Naive thymus-derived CD4-positive, alpha-beta T cell (primary cell): ENCODE results near the gene NOP9. TPM values are rescaled to one million over a fixed set of nuclear protein-coding genes. Genes with fewer than 3 reads are reported as not detected.

Experiments
- ATAC-seq: fragments of 150-1000 bp; cut with Tn5 transposase; 2 replicates; pipeline ENCODE4 v1.10.0; 2021; ENCODE audit warnings: mild to moderate bottlenecking, moderate library complexity
- CTCF ChIA-PET: fragments of 350-600 bp; sonication (Branson Sonifier 250); formaldehyde crosslinking; loops from one replicate; lab custom pipeline; 2021; ENCODE audit warnings: antibody characterized with exemption; lab: Charles Lee
- POLR2A ChIA-PET: fragments of 350-600 bp; sonication (Branson Sonifier 250); formaldehyde crosslinking; loops from one replicate; lab custom pipeline; 2021; ENCODE audit warnings: antibody characterized with exemption, inconsistent platforms; lab: Charles Lee
- DNase-seq, 9 donors: peaks; one replicate each; pipeline versions ENCODE4 v3.0.0 to v3.0.0-alpha.2; 2020 to 2022; ENCODE audit warnings: mixed read lengths in 1 of 9
- H3K27ac ChIP-seq: one replicate; pipeline ENCODE4 v1.7.0; 2013; ENCODE audit warnings: mild to moderate bottlenecking, low read depth, low read length, moderate library complexity
- H3K27me3 ChIP-seq, 2 donors: one replicate each; pipeline ENCODE4 v1.7.0; 2013; ENCODE audit warnings: low read length in 2 of 2, mild to moderate bottlenecking in 2 of 2, moderate library complexity in 2 of 2; ENCODE audit not compliant: control insufficient read depth in 2 of 2, insufficient read depth in 2 of 2
- H3K36me3 ChIP-seq, 3 experiments: 1 replicate in 2 of 3; 2 replicates in 1 of 3; pipeline ENCODE4 v1.7.0; 2013; ENCODE audit warnings: low read length in 3 of 3, mild to moderate bottlenecking in 3 of 3, moderate library complexity in 1 of 3; ENCODE audit not compliant: insufficient read depth in 3 of 3, control insufficient read depth in 2 of 3
- H3K4me1 ChIP-seq, 2 donors: one replicate each; pipeline ENCODE4 v1.7.0; 2013; ENCODE audit warnings: low read length in 2 of 2, mild to moderate bottlenecking in 2 of 2, moderate library complexity in 1 of 2; ENCODE audit not compliant: control insufficient read depth in 2 of 2, insufficient read depth in 2 of 2
- H3K4me3 ChIP-seq: 2 replicates; pipeline ENCODE4 v1.7.0; 2013; ENCODE audit warnings: mild to moderate bottlenecking, low read length
- H3K9me3 ChIP-seq, 3 experiments: 1 replicate in 2 of 3; 2 replicates in 1 of 3; pipeline ENCODE4 v1.7.0; 2013; ENCODE audit warnings: low read length in 3 of 3; ENCODE audit not compliant: control insufficient read depth in 2 of 3
- H3K27ac Mint-ChIP-seq, 9 donors: one replicate each; pipeline ENCODE4 v1.8.0; 2020 to 2022; ENCODE audit warnings: mixed read lengths in 9 of 9, mild to moderate bottlenecking in 8 of 9, moderate library complexity in 5 of 9, inconsistent platforms in 2 of 9
- H3K27me3 Mint-ChIP-seq, 5 donors: one replicate each; pipeline ENCODE4 v1.8.0; 2021 to 2022; ENCODE audit warnings: mixed read lengths in 5 of 5, mild to moderate bottlenecking in 1 of 5
- H3K36me3 Mint-ChIP-seq, 5 donors: one replicate each; pipeline ENCODE4 v1.8.0; 2020 to 2022; ENCODE audit warnings: mixed read lengths in 5 of 5, mild to moderate bottlenecking in 3 of 5, inconsistent platforms in 1 of 5
- H3K4me1 Mint-ChIP-seq, 7 donors: one replicate each; pipeline ENCODE4 v1.8.0; 2020 to 2022; ENCODE audit warnings: mixed read lengths in 7 of 7, mild to moderate bottlenecking in 3 of 7, inconsistent platforms in 1 of 7
- H3K4me3 Mint-ChIP-seq, 10 donors: one replicate each; pipeline ENCODE4 v1.8.0; 2020 to 2022; ENCODE audit warnings: mild to moderate bottlenecking in 10 of 10, mixed read lengths in 10 of 10, moderate library complexity in 6 of 10, inconsistent platforms in 2 of 10
- H3K9me3 Mint-ChIP-seq, 11 donors: one replicate each; pipeline ENCODE4 v1.8.0; 2020 to 2022; ENCODE audit warnings: mixed read lengths in 11 of 11, mild to moderate bottlenecking in 4 of 11, inconsistent platforms in 1 of 11, moderate library complexity in 1 of 11
- intact Hi-C, 2 donors: fragments of 100-400 bp; cut with micrococcal nuclease; formaldehyde crosslinking; loops; one replicate each; pipeline ENCODE4 v1.15.1; 2023
- polyA plus RNA-seq, 2 donors: library from polyadenylated mRNA; unstranded; fragments of 300-500 nt; fragmentation: Illumina TruSeq; gene quantifications; one replicate each; pipeline ENCODE4 v1.2.3, GENCODE V29; 2021
- total RNA-seq, 6 experiments: library from RNA in 5 of 6; stranded (reverse) in 5 of 6; gene quantifications; 1 replicate in 5 of 6; 2 replicates in 1 of 6; pipeline ENCODE4 v1.2.3 and lab custom pipeline; 2021 to 2026

The NOP9 gene
- total and polyA plus RNA-seq, 7 experiments from 2014 or later = 1.7 to 39.5 (median 23.9) TPM

GRCh38 chr14:24262821-24263733 is 36.6 kb upstream of the NOP9 start, which contains the start of gene TGM1:
TGM1 (minus strand) TSS chr14:24263177; CDS start chr14:24262352, 825 bp downstream.
- Histone ChIP-seq H3K9me3 (no peaks in the 10 kb centered on the region), H3K27me3 (no peaks in the 10 kb centered on the region), H3K36me3 (peaks cover 0 to 62% (median 0%) of the 10 kb centered on the region in 3 experiments), H3K4me1 (no peaks in the 10 kb centered on the region), H3K27ac (no peak within 1 kb of the TSS), H3K4me3 (no peak within 1 kb of the TSS)
- CTCF ChIA-PET = interaction anchor here (0.9 kb wide), 1 partner anchor 43 kb away, joined by 3 read pairs; no protein-coding TSS in a partner anchor
- ATAC-seq (no peak), DNase-seq (no peak)
- Mint-ChIP-seq H3K9me3 (no peaks in the 10 kb centered on the region), H3K27me3 (no peaks in the 10 kb centered on the region), H3K4me3 (no peak within 1 kb of the TSS), H3K4me1 (peaks cover 0 to 7% (median 0%) of the 10 kb centered on the region in 7 donors), H3K36me3 (peaks cover 6 to 35% (median 15%) of the 10 kb centered on the region in 5 donors), H3K27ac (peak within 1 kb of the TSS in 3 of 9 donors; percentile 46 to 68 (median 56))
- intact Hi-C loops = no loop called here
- POLR2A ChIA-PET = interaction anchor here (0.6 to 1.5 kb wide), 2 partner anchors 20 to 32 kb away, joined by 3 to 4 read pairs; partner anchors contain the start of gene TINF2

DNA sequence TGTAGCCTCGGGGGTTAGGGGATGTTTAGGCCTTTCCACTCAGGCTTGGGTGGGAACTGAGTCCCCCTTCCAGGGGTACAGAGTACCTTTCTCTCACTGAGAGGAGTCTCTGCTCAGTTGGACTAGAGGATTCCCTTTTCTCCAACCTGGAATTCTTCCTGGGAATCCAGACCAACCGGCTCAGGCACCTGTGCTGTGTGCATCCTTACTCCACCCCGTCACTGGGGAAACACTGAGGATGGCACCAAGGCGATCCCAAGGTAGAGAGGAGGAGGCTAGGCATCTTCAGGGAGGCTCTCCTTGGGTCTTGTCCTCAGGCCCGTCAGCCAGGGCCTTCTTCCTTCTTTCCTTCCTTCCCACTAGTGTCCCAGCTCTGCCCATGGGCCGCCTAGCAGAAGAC is 35.8 kb upstream of the NOP9 start:
- Histone ChIP-seq H3K4me3 (no peak overlapping the region), H3K27me3 (no peaks in the 10 kb centered on the region), H3K4me1 (no peaks in the 10 kb centered on the region), H3K36me3 (peaks cover 0 to 64% (median 0%) of the 10 kb centered on the region in 3 experiments), H3K9me3 (no peaks in the 10 kb centered on the region), H3K27ac (no peak overlapping the region)
- H3K27me3 Mint-ChIP-seq = no peaks in the 10 kb centered on the region
- ChIA-PET POLR2A (interaction anchor here (0.6 to 1.5 kb wide), 3 partner anchors 21 to 87 kb away, joined by 3 to 4 read pairs (median 3); partner anchors contain the start of genes GMPR2 and TINF2), CTCF (no interaction called here)
- no peaks in the 10 kb centered on the region for H3K9me3 Mint-ChIP-seq
- DNase-seq (no peak), ATAC-seq (no peak)
- peaks cover 0 to 7% (median 0%) of the 10 kb centered on the region in 7 donors for H3K4me1 Mint-ChIP-seq
- H3K36me3 Mint-ChIP-seq = peaks cover 6 to 35% (median 15%) of the 10 kb centered on the region in 5 donors
- H3K27ac Mint-ChIP-seq = no peak overlapping the region
- intact Hi-C loops = no loop called here
- no peak overlapping the region for H3K4me3 Mint-ChIP-seq

GRCh38 chr14:24264298-24264697 is 35.4 kb upstream of the NOP9 start:
- ATAC-seq = no peak
- Mint-ChIP-seq H3K27me3 (no peaks in the 10 kb centered on the region), H3K27ac (peak overlapping the region in 1 of 9 donors; percentile 41), H3K4me1 (peaks cover 0 to 7% (median 0%) of the 10 kb centered on the region in 7 donors), H3K4me3 (no peak overlapping the region), H3K36me3 (peaks cover 6 to 37% (median 15%) of the 10 kb centered on the region in 5 donors), H3K9me3 (no peaks in the 10 kb centered on the region)
- intact Hi-C loops = no loop called here
- H3K4me3 ChIP-seq = no peak overlapping the region
- H3K27me3 ChIP-seq = no peaks in the 10 kb centered on the region
- peaks cover 0 to 64% (median 0%) of the 10 kb centered on the region in 3 experiments for H3K36me3 ChIP-seq
- no peaks in the 10 kb centered on the region for H3K9me3 ChIP-seq
- CTCF ChIA-PET = interaction anchor here (0.6 to 0.7 kb wide), 2 partner anchors 34 to 39 kb away, joined by 3 read pairs; no protein-coding TSS in a partner anchor
- no peak for DNase-seq
- H3K27ac ChIP-seq = no peak overlapping the region
- no peaks in the 10 kb centered on the region for H3K4me1 ChIP-seq
- POLR2A ChIA-PET = interaction anchor here (0.5 to 1.7 kb wide), 5 partner anchors 21 to 88 kb away, joined by 3 to 4 read pairs (median 3); partner anchors contain the start of genes DHRS1, GMPR2, NOP9 and TINF2

GRCh38 chr14:24266344-24267244 is 33.1 kb upstream of the NOP9 start:
- intact Hi-C loops = no loop called here
- ATAC-seq (no peak), DNase-seq (no peak)
- peaks cover 6 to 29% (median 15%) of the 10 kb centered on the region in 5 donors for H3K36me3 Mint-ChIP-seq
- Histone ChIP-seq H3K4me1 (peaks cover 0 to 7% of the 10 kb centered on the region in 2 donors), H3K27me3 (no peaks in the 10 kb centered on the region), H3K36me3 (peaks cover 0 to 63% (median 0%) of the 10 kb centered on the region in 3 experiments), H3K9me3 (no peaks in the 10 kb centered on the region), H3K27ac (no peak overlapping the region), H3K4me3 (no peak overlapping the region)
- no peaks in the 10 kb centered on the region for H3K27me3 Mint-ChIP-seq
- ChIA-PET POLR2A (interaction anchor here (0.5 kb wide), 1 partner anchor 1710 kb away, joined by 3 read pairs; no protein-coding TSS in a partner anchor), CTCF (interaction anchor here (1.3 kb wide), 1 partner anchor 71 kb away, joined by 3 read pairs; no protein-coding TSS in a partner anchor)
- H3K4me3 Mint-ChIP-seq = peak overlapping the region in 1 of 10 donors; percentile 39
- peaks cover 0 to 19% (median 12%) of the 10 kb centered on the region in 7 donors for H3K4me1 Mint-ChIP-seq
- H3K27ac Mint-ChIP-seq = peak overlapping the region in 3 of 9 donors; percentile 18 to 73 (median 41)
- H3K9me3 Mint-ChIP-seq = no peaks in the 10 kb centered on the region

DNA sequence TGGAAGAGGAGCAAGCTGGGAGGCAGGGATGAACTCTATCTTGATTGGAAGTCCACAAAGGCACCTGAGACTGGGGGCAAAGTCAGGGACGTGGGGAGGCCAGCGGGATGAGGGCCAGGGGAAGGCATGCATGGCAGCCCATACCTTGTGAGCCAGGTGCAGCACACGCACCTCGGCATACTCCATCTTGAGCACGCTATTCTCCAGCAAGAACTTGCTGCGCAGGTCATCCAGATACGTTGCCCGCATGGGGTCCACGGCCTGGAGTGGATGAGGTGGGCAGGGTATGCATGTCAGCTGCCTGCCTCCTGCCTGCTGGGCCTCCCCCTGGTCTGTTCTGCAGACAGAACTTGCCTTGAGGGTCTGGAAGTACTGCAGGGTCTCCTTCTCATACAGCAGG is 32.1 kb upstream of the NOP9 start:
- peaks cover 0 to 63% (median 0%) of the 10 kb centered on the region in 3 experiments for H3K36me3 ChIP-seq
- Mint-ChIP-seq H3K27ac (no peak overlapping the region), H3K36me3 (peaks cover 6 to 27% (median 15%) of the 10 kb centered on the region in 5 donors), H3K9me3 (no peaks in the 10 kb centered on the region), H3K27me3 (no peaks in the 10 kb centered on the region), H3K4me1 (peaks cover 8 to 28% (median 21%) of the 10 kb centered on the region in 7 donors), H3K4me3 (peak overlapping the region in 1 of 10 donors; percentile 48)
- ATAC-seq (no peak), DNase-seq (no peak)
- CTCF ChIA-PET = no interaction called here
- no peak overlapping the region for H3K27ac ChIP-seq
- POLR2A ChIA-PET = no interaction called here
- intact Hi-C loops = no loop called here
- peaks cover 8 to 14% of the 10 kb centered on the region in 2 donors for H3K4me1 ChIP-seq
- H3K4me3 ChIP-seq = no peak overlapping the region
- H3K27me3 ChIP-seq = no peaks in the 10 kb centered on the region
- H3K9me3 ChIP-seq = no peaks in the 10 kb centered on the region
